ENCODE results near the gene JARID2.

DNA sequence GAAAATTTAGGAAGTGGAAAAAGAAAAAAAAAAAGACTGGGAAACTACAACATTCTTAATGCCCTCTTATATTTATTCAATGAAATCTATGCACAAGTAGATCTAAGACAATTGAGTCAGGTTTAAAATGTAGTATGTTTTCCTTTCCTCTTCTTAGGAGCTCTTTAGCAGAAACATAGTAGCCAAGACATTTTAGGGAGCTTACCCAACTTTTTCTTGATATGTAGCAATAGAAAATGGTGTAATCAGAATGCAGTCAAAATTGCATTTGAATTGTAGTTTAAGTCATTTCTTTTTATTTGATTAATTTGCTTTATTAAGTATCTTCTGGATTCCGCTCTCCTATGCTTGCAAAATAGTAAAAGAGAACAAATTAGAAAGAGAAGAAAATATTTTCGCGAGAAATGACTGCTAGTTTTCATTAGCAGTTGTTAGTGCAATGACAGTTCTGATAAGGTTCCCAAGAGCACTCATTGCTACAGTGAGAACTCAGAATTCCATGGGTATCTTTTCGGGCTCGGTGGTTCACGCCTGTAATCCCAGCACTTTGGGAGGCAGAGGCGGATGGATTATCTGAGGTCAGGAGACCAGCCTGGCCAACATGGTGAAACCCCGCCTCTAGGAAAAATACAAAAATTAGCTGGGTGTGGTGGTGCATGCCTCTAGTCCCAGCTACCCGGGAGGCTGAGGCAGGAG lies 52.2 kb downstream of the JARID2 start:
- TF ChIP-seq POLR2A (IDR thresholded peaks at IDR 0.05), result no peak
- TF ChIP-seq, protein P1, sequence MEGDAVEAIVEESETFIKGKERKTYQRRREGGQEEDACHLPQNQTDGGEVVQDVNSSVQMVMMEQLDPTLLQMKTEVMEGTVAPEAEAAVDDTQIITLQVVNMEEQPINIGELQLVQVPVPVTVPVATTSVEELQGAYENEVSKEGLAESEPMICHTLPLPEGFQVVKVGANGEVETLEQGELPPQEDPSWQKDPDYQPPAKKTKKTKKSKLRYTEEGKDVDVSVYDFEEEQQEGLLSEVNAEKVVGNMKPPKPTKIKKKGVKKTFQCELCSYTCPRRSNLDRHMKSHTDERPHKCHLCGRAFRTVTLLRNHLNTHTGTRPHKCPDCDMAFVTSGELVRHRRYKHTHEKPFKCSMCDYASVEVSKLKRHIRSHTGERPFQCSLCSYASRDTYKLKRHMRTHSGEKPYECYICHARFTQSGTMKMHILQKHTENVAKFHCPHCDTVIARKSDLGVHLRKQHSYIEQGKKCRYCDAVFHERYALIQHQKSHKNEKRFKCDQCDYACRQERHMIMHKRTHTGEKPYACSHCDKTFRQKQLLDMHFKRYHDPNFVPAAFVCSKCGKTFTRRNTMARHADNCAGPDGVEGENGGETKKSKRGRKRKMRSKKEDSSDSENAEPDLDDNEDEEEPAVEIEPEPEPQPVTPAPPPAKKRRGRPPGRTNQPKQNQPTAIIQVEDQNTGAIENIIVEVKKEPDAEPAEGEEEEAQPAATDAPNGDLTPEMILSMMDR (IDR thresholded peaks at IDR 0.05), result no peak
- TF ChIP-seq POLR2AphosphoS5 (IDR thresholded peaks at IDR 0.05), result no peak

Data from breast epithelium (tissue), 3 donors.